ENCODE measurements around the gene FHIT.

FHIT gene

GRCh38 chr3:60582288-60582687 is 669.0 kb downstream of the FHIT start:
- Mint-ChIP-seq H3K4me1 (no peaks in the 10 kb centered on the region), H3K27ac (no peak overlapping the region), H3K4me3 (no peak overlapping the region), H3K9me3 (no peaks in the 10 kb centered on the region), H3K27me3 (no peaks in the 10 kb centered on the region)
- DNase-seq: no peak
- no peak for ATAC-seq

DNA sequence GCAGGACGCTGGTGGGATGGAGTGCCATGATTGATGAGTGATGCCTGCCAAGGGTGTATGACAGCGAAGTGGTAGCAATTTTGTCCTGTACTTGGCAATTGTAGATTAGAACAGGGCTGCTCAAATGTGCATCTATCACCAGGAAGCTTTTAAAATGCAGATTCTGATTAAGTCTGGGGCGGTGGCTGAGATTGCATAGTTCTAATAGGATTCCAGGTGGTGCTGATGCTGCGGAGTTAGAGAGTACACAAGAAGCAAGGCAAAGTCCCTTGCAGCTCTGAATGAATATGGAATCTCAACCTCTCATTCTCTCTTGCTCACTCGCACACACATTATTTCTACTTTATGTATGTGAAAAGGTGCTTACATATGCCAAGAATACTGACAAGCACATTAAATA is 670.4 kb downstream of the FHIT start:
- ATAC-seq (no peak), DNase-seq (no peak)
- no peaks in the 10 kb centered on the region for H3K4me1 Mint-ChIP-seq
- H3K9me3 Mint-ChIP-seq: no peaks in the 10 kb centered on the region
- H3K27ac Mint-ChIP-seq: no peak overlapping the region
- no peaks in the 10 kb centered on the region for H3K27me3 Mint-ChIP-seq
- H3K4me3 Mint-ChIP-seq: no peak overlapping the region

DNA sequence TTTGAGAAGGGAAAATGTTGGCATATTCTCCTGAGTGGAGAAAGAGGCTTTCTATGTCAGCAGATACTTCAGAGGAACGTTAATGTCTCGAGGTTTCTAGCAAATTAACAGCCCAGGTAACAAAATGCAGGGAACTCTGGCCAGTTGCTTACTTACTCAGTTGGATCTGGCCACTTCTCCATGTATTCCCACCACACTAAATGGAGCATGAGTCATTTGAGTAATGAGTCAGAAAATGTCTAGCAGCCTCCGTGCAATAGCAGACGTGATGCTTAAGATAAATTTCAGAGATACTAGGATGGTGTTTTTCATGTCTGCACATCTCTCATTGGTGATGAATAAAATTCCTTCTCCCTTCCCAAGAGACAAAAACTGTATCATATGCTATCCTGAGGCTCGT is 671.5 kb downstream of the FHIT start:
- no peak for ATAC-seq
- no peaks in the 10 kb centered on the region for H3K4me1 Mint-ChIP-seq
- H3K4me3 Mint-ChIP-seq: no peak overlapping the region
- DNase-seq: no peak
- H3K27ac Mint-ChIP-seq: no peak overlapping the region
- no peaks in the 10 kb centered on the region for H3K27me3 Mint-ChIP-seq
- H3K9me3 Mint-ChIP-seq: no peaks in the 10 kb centered on the region

GRCh38 chr3:60578936-60579335 is 672.3 kb downstream of the FHIT start:
- H3K9me3 Mint-ChIP-seq: no peaks in the 10 kb centered on the region
- H3K4me3 Mint-ChIP-seq: no peak overlapping the region
- H3K27ac Mint-ChIP-seq: no peak overlapping the region
- no peaks in the 10 kb centered on the region for H3K27me3 Mint-ChIP-seq
- ATAC-seq: no peak
- no peak for DNase-seq
- no peaks in the 10 kb centered on the region for H3K4me1 Mint-ChIP-seq

GRCh38 chr3:60577601-60578000 is 673.7 kb downstream of the FHIT start:
- DNase-seq: no peak
- no peaks in the 10 kb centered on the region for H3K27me3 Mint-ChIP-seq
- H3K27ac Mint-ChIP-seq: no peak overlapping the region
- no peaks in the 10 kb centered on the region for H3K4me1 Mint-ChIP-seq
- no peak for ATAC-seq
- H3K4me3 Mint-ChIP-seq: no peak overlapping the region
- no peaks in the 10 kb centered on the region for H3K9me3 Mint-ChIP-seq

DNA sequence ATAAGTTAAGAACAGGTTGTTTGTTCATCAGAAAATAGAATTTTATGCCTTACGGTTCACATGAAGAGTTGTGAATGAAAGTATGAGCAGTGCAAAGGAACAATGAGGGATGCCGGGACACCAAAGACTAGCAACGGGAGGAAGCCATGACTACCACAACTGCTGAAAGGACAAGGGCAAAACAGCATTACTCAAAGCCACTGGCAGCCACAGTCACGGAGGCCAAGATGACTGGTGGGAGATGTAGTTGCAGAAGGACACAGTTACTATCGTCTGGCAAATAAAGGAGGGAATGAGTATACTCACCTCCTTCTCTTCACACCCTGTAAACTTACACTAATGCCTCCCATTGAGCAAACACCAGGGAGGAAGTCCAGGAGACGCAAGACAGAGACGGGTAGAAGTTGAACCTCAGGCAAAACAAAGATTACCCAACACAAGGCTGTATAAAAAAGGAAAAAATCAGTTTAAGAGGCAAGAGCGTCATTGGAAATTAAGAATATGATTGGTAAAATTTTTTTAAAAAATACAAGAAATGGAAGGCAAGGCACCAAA is 675.5 kb downstream of the FHIT start:
- no peak overlapping the region for H3K4me3 Mint-ChIP-seq
- DNase-seq: no peak
- H3K27me3 Mint-ChIP-seq: no peaks in the 10 kb centered on the region
- H3K9me3 Mint-ChIP-seq: no peaks in the 10 kb centered on the region
- no peak overlapping the region for H3K27ac Mint-ChIP-seq
- H3K4me1 Mint-ChIP-seq: no peaks in the 10 kb centered on the region
- ATAC-seq: no peak

- H3K27me3 Mint-ChIP-seq: no peaks in the 10 kb centered on the region
- H3K27ac Mint-ChIP-seq: no peak overlapping the region
- no peaks in the 10 kb centered on the region for H3K4me1 Mint-ChIP-seq
- no peaks in the 10 kb centered on the region for H3K9me3 Mint-ChIP-seq
- ATAC-seq: no peak
- DNase-seq: no peak
- H3K4me3 Mint-ChIP-seq: no peak overlapping the region
Observed at GRCh38 chr3:60574046-60574769, 677.0 kb downstream of the FHIT start.

GRCh38 chr3:60573494-60573893 is 677.8 kb downstream of the FHIT start:
- H3K27me3 Mint-ChIP-seq: no peaks in the 10 kb centered on the region
- ATAC-seq: no peak
- no peaks in the 10 kb centered on the region for H3K4me1 Mint-ChIP-seq
- no peak overlapping the region for H3K27ac Mint-ChIP-seq
- H3K9me3 Mint-ChIP-seq: no peaks in the 10 kb centered on the region
- no peak for DNase-seq
- no peak overlapping the region for H3K4me3 Mint-ChIP-seq

DNA sequence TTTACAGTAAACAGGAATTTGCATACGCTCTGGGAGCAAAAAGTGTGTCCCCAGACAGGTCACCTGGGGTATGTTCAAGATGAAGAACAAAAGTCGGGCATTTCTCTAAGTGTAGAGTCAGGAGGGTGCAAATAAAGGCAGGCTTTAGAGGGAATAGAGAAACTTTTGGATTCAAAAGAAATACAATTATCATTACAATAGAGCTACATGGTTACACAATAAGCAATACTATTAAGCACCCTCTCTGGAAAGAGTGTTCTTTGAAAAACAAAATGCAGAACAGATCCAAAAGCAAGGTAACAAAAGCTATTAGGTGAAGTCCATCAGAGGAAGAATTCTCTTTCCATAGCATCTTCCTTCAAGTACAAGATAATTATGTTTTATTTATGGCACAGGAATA is 679.7 kb downstream of the FHIT start:
- Mint-ChIP-seq H3K4me3 (no peak overlapping the region), H3K9me3 (no peaks in the 10 kb centered on the region), H3K27ac (no peak overlapping the region), H3K27me3 (no peaks in the 10 kb centered on the region), H3K4me1 (no peaks in the 10 kb centered on the region)
- DNase-seq (no peak), ATAC-seq (no peak)

GRCh38 chr3:60557122-60557521 is 694.1 kb downstream of the FHIT start:
- H3K4me3 Mint-ChIP-seq: no peak overlapping the region
- no peaks in the 10 kb centered on the region for H3K27me3 Mint-ChIP-seq
- H3K4me1 Mint-ChIP-seq: peaks cover 20% of the 10 kb centered on the region
- H3K27ac Mint-ChIP-seq: peak overlapping the region in 1 of 2 donors; percentile 13
- DNase-seq (no peak), ATAC-seq (no peak)
- H3K9me3 Mint-ChIP-seq: no peaks in the 10 kb centered on the region

DNA sequence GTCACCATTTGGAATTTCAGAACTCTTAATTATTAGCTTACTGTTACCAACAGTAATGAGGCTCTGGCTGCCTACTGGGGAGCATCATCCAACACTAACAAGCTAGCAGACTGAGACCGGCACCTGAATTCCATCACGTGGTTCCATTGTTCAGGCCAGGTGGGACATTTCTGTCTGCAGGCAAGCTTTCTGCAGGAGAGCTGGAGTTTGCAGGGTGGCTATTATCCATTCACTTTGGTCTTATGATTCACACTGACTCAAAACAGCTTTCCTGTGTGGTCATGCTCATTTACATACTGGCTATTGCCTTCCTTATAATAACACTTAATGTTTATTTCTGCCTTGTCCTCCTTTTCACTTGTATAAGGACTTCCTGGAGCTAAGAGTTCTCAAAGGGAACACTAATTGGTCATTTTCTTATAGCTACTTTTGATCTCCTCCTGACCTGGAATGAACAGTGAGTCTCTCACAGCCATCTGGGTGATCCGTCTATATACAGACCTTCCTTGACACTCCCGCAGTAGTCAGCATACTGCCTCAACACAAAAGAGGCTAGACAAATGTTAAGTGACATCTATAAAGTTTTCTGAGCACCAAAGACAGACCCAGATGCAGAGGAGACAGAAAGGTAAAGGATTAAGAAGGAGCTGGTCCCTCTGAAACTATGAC is 695.4 kb downstream of the FHIT start:
- DNase-seq: no peak
- peaks cover 33% of the 10 kb centered on the region for H3K4me1 Mint-ChIP-seq
- no peaks in the 10 kb centered on the region for H3K27me3 Mint-ChIP-seq
- no peaks in the 10 kb centered on the region for H3K9me3 Mint-ChIP-seq
- H3K4me3 Mint-ChIP-seq: no peak overlapping the region
- peak; percentile 71 for ATAC-seq
- H3K27ac Mint-ChIP-seq: no peak overlapping the region

GRCh38 chr3:60553144-60553543 is 698.1 kb downstream of the FHIT start:
- peaks cover 35% of the 10 kb centered on the region for H3K4me1 Mint-ChIP-seq
- no peaks in the 10 kb centered on the region for H3K9me3 Mint-ChIP-seq
- no peaks in the 10 kb centered on the region for H3K27me3 Mint-ChIP-seq
- no peak overlapping the region for H3K27ac Mint-ChIP-seq
- DNase-seq (no peak), ATAC-seq (no peak)
- H3K4me3 Mint-ChIP-seq: no peak overlapping the region

DNA sequence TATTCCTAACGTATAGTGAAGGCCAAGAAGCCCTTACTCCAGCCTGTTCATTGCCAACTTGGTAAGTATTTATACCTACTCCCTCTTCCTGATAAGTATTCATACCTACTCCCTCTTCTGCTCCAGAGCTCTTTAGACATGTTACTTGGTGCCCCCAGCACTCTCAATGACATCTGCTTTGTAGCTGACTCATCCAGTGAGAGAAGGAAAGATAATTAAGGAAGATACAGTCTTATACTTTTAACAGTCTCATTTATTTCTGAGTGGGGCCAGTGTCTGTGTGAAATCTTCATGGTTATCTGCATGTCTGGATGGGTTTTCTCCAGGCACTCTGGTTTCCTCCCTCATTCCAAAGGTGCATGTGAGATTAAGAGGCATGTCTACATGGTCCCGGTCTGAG is 698.7 kb downstream of the FHIT start:
- no peak overlapping the region for H3K4me3 Mint-ChIP-seq
- ATAC-seq (no peak), DNase-seq (no peak)
- H3K9me3 Mint-ChIP-seq: no peaks in the 10 kb centered on the region
- peaks cover 35% of the 10 kb centered on the region for H3K4me1 Mint-ChIP-seq
- peak overlapping the region in 1 of 2 donors; percentile 3 for H3K27ac Mint-ChIP-seq
- no peaks in the 10 kb centered on the region for H3K27me3 Mint-ChIP-seq

- peak in 1 of 2 donors; percentile 14 for DNase-seq
- Mint-ChIP-seq H3K4me3 (no peak overlapping the region), H3K9me3 (no peaks in the 10 kb centered on the region), H3K27ac (peak overlapping the region in 1 of 2 donors; percentile 37), H3K4me1 (peaks cover 35% of the 10 kb centered on the region), H3K27me3 (no peaks in the 10 kb centered on the region)
- ATAC-seq: peak; percentile 75
Observed at GRCh38 chr3:60551455-60552209, 699.6 kb downstream of the FHIT start.

GRCh38 chr3:60549863-60550262 is 701.4 kb downstream of the FHIT start:
- Mint-ChIP-seq H3K9me3 (no peaks in the 10 kb centered on the region), H3K4me1 (peaks cover 23% of the 10 kb centered on the region), H3K27me3 (no peaks in the 10 kb centered on the region), H3K27ac (peak overlapping the region in 1 of 2 donors; percentile 64), H3K4me3 (no peak overlapping the region)
- DNase-seq (no peak), ATAC-seq (no peak)

DNA sequence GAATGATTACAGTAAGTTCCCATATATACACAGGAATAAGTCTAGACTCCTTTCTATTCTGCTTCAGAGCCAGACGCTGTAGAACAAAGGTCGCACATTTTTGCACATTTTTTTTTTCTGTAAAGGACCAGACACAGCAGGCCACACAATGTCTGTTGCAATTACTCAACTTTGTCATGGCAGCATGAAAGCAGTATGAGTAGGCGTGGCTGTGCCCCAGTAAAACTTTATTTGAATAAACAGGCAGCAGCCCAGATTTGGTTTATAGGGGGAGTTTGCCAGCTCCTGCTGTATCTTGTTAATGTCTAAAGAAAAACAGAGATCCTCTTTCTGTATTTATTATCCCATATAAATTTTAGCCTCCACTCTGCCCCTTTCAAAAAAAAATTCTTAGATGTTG is 708.3 kb downstream of the FHIT start:
- peaks cover 0 to 8% of the 10 kb centered on the region in 2 donors for H3K9me3 Mint-ChIP-seq
- DNase-seq (no peak), ATAC-seq (no peak)
- H3K27ac Mint-ChIP-seq: no peak overlapping the region
- H3K4me3 Mint-ChIP-seq: no peak overlapping the region
- no peaks in the 10 kb centered on the region for H3K27me3 Mint-ChIP-seq
- no peaks in the 10 kb centered on the region for H3K4me1 Mint-ChIP-seq
